DOHH2 (cell line): Measurements from ENCODE around the gene PRG3.
A peak's percentile ranks its signal among the peaks of the same experiment; 100 is the strongest.

Experiments used
- EZH2phosphoT487 ChIP-seq: fragments of 200-600 bp; sonication (generic); IDR thresholded peaks from 2 replicates; pipeline ENCODE4 v1.6.1; 2017; ENCODE audit warnings: borderline replicate concordance, mild to moderate bottlenecking, antibody characterized with exemption, low read length, moderate library complexity, mixed read lengths
- TF ChIP-seq, protein P1 (sequence below): fragments of 200-600 bp; sonication (generic); IDR thresholded peaks from one replicate; pipeline ENCODE4 v1.5.1; 2014; ENCODE audit warnings: antibody characterized with exemption, mild to moderate bottlenecking, low read depth, low read length; ENCODE audit not compliant: poor library complexity, severe bottlenecking

DNA sequence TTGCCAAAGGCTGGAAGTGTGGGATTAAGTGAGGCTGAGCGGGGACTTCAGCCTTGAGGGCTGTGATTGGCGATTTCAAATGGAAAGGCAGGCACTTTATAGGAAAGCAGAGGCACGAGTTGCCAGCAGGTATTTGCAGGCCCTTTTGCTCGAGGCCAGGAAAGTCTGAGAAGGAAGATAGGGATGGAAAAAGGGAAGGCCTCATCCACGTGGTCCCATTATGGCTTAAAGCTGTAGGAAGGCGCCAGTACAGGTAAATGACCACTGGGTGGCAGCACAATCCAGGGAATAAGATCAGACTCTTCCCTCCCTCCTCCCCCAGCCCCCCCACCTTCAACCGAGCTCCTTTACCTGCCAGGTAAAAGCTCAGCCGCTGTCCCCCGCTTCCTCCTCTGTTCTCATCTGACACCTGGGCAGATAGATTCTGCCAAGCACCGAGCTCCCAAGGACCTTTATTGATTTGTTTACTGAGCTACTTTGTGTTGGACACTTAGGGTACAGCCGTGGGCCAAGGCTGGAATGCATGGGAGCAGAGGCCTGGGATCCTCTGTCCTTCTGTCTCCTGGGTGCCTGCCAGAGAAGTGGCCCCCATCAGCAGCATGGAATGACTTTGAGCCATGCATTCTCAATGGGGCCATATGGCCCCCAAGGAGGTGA is 35.3 kb downstream of the PRG3 start:
- TF ChIP-seq, protein P1, sequence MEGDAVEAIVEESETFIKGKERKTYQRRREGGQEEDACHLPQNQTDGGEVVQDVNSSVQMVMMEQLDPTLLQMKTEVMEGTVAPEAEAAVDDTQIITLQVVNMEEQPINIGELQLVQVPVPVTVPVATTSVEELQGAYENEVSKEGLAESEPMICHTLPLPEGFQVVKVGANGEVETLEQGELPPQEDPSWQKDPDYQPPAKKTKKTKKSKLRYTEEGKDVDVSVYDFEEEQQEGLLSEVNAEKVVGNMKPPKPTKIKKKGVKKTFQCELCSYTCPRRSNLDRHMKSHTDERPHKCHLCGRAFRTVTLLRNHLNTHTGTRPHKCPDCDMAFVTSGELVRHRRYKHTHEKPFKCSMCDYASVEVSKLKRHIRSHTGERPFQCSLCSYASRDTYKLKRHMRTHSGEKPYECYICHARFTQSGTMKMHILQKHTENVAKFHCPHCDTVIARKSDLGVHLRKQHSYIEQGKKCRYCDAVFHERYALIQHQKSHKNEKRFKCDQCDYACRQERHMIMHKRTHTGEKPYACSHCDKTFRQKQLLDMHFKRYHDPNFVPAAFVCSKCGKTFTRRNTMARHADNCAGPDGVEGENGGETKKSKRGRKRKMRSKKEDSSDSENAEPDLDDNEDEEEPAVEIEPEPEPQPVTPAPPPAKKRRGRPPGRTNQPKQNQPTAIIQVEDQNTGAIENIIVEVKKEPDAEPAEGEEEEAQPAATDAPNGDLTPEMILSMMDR, result peak; percentile 77
- TF ChIP-seq EZH2phosphoT487, result no peak
